PC-9 (cell line): Measurements from ENCODE around the gene POLD2.

Experiments used
- CTCF ChIP-seq: fragments of 200-600 bp; sonication (generic); conservative IDR thresholded peaks from 2 replicates; pipeline ENCODE4 v1.6.1; 2017; ENCODE audit warnings: mixed run types, antibody characterized with exemption, mild to moderate bottlenecking, moderate library complexity
- EZH2 ChIP-seq: fragments of 200-600 bp; sonication (generic); IDR thresholded peaks from 2 replicates; pipeline ENCODE4 v1.8.0; 2017; ENCODE audit warnings: antibody characterized with exemption, low read depth

- TF ChIP-seq CTCF (no peak), EZH2 (no peak)
Observed at GRCh38 chr7:44142028-44142427, 18.7 kb upstream of the POLD2 start.
